GM18507 (cell line): ENCODE results near the gene PCDHA6.
"Not testable (repeated sequence)": the region's sequence is repeated elsewhere in the genome, so short reads cannot be mapped to it uniquely, and the experiment has no call there.

Experiments
- DNase-seq: peaks from one replicate; pipeline ENCODE4 v3.0.0; 2011; ENCODE audit warnings: low read depth; ENCODE audit not compliant: insufficient read length; ENCODE audit errors: extremely low spot score
- FAIRE-seq: peaks from 2 replicates; lab custom pipeline; 2011; peaks lifted over from hg19 to GRCh38; lab: Jason Lieb, UNC

Gene PCDHA6, protein sequence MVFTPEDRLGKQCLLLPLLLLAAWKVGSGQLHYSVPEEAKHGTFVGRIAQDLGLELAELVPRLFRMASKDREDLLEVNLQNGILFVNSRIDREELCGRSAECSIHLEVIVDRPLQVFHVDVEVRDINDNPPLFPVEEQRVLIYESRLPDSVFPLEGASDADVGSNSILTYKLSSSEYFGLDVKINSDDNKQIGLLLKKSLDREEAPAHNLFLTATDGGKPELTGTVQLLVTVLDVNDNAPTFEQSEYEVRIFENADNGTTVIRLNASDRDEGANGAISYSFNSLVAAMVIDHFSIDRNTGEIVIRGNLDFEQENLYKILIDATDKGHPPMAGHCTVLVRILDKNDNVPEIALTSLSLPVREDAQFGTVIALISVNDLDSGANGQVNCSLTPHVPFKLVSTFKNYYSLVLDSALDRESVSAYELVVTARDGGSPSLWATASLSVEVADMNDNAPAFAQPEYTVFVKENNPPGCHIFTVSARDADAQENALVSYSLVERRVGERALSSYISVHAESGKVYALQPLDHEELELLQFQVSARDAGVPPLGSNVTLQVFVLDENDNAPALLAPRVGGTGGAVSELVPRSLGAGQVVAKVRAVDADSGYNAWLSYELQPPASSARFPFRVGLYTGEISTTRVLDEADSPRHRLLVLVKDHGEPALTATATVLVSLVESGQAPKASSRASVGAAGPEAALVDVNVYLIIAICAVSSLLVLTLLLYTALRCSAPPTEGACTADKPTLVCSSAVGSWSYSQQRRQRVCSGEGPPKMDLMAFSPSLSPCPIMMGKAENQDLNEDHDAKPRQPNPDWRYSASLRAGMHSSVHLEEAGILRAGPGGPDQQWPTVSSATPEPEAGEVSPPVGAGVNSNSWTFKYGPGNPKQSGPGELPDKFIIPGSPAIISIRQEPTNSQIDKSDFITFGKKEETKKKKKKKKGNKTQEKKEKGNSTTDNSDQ

DNA sequence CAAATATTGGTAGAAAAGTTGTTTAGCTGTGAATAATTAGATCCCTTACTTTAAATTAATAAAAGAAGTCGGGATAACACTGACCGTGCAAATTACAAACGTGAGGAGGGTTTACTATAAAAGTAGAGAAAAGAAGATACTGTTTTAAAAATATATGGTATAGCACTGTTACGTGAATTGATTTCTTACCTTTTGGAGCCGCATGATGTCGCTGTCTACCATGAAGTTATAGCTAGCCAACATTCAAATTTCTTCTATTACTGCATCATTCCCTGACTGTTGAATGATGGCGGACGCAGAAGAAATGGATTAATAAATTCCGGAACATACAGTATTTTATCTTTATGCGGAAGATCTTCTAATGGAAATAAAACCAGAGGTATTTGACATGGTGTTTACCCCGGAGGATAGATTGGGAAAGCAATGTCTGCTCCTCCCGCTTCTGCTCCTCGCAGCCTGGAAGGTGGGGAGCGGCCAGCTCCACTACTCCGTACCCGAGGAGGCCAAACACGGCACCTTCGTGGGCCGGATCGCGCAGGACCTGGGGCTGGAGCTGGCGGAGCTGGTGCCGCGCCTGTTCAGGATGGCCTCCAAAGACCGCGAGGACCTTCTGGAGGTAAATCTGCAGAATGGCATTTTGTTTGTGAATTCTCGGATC, at the start of gene PCDHA6:
PCDHA6 (plus strand) TSS at position 257 of the 658 bp plus-strand sequence; CDS start at position 389, 132 bp downstream.
- FAIRE-seq (no peak), DNase-seq (no peak)

DNA sequence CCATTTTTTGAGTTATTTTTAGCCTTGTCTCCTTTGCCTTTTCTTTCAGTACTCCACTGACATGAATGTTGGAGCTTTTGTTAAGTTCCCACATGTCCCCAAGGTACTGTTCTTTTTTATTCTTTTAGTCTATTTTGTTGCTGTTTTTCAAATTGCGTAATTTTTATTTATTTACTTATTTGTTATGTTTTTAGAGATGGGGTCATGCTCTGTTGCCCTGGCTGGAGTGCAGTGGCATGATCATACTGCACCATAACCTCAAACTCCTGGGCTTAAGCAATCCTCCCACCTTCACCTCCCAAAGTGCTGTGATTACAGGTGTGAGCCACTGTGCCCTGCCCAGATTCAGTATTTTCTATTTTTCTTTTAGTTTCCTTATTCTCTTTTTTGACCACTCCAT, 47.2 kb upstream of the PCDHA6 start:
- DNase-seq, result no peak
- FAIRE-seq, result no peak

DNA sequence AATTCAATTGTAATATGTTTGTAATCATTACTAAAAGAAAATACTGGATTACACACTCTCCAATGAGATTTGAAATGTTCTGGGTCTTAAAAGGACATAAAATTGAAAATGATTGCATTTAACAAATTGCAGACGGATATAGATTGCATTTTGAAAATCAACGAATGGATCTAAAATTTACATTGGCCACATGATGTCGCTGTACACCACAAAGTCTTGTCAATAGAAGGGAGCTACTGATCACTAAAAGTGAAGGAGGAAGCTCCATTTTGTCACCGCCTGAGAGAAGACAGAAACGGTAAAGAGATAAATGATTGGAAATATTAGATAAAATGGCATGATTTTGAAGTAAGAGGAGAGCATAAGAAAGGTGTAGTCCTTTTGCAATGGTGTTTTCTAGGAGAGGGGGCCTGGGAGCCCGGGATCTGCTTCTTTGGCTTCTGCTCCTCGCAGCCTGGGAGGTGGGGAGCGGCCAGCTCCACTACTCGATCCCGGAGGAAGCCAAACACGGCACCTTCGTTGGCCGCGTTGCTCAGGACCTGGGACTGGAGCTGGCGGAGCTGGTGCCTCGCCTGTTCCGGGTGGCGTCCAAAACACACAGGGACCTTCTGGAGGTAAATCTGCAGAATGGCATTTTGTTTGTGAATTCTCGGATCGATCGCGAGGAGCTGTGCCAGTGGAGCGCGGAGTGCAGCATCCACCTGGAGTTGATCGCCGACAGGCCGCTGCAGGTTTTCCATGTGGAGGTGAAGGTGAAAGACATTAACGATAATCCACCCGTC, 41.7 kb upstream of the PCDHA6 start, which contains the start of gene PCDHA1:
PCDHA1 (plus strand) TSS at position 236 of the 782 bp plus-strand sequence.
- FAIRE-seq (no peak), DNase-seq (no peak)

DNA sequence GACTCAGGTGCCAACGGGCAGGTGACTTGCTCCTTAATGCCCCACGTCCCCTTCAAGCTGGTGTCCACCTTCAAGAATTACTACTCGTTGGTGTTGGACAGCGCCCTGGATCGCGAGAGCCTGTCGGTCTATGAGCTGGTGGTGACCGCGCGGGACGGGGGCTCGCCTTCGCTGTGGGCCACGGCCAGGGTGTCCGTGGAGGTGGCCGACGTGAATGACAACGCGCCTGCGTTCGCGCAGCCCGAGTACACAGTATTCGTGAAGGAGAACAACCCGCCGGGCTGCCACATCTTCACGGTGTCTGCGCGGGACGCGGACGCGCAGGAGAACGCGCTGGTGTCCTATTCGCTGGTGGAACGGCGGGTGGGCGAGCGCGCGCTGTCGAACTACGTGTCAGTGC, 40.3 kb upstream of the PCDHA6 start:
- DNase-seq, FAIRE-seq: not testable (repeated sequence)

DNA sequence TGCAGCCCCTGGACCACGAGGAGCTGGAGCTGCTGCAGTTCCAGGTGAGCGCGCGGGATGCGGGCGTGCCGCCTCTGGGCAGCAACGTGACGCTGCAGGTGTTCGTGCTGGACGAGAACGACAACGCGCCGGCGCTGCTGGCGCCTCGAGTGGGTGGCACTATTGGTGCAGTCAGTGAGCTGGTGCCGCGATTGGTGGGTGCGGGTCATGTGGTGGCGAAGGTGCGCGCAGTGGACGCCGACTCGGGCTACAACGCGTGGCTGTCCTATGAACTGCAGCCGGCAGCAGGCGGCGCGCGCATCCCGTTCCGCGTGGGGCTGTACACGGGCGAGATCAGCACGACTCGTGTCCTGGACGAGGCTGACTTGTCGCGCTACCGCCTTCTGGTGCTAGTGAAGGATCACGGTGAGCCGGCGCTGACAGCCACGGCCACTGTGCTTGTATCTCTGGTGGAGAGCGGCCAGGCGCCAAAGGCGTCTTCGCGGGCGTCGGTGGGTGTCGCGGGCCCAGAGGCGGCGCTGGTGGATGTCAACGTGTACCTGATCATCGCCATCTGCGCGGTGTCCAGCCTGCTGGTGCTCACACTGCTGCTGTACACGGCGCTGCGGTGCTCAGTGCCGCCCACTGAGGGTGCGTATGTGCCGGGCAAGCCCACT, 39.8 kb upstream of the PCDHA6 start:
- not testable (repeated sequence) for DNase-seq, FAIRE-seq

DNA sequence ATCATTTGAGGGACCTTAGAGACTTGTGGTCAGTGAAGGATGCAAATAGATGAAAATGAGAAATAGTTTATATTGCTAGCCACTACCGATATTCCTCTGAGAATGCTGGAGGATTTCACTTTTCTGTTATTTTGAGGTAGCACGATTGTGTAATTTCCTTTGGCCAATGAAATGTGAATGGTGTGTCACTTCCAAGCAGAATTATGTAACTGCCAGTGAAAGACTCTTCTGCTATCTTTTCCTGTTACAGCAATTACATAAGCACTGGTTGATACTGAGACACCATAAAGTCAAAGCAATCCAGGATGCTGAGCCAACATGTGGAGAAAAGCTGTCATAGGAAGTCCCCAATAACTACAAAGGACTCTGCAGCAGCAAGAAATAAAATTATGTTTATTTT, 36.7 kb upstream of the PCDHA6 start:
- FAIRE-seq, result no peak
- DNase-seq, result no peak

DNA sequence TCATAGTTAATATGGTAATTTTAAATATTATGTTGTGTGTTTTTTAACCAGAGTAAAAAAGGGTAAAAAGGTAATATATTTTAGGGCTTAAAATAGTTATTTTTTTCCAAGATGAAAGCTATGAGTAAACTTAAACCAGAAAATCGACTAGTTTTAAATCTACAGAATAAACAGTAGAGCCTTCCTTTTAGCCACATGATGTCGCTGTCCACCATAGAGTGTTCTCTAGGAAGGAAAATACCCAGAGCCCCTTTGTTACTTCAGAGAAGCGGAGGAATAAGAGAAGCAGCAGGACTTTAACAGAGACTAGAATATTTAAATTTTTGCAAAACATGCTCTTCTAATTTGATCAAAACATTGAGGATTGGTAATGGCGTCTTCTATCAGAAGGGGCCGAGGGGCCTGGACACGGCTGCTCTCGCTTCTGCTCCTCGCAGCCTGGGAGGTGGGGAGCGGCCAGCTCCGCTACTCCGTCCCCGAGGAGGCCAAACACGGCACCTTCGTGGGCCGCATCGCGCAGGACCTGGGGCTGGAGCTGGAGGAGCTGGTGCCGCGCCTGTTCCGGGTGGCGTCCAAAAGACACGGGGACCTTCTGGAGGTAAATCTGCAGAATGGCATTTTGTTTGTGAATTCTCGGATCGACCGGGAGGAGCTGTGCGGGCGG, 33.0 kb upstream of the PCDHA6 start, which contains the start of gene PCDHA2:
PCDHA2 (plus strand) TSS at position 258 of the 664 bp plus-strand sequence.
- DNase-seq, result no peak
- no peak for FAIRE-seq

DNA sequence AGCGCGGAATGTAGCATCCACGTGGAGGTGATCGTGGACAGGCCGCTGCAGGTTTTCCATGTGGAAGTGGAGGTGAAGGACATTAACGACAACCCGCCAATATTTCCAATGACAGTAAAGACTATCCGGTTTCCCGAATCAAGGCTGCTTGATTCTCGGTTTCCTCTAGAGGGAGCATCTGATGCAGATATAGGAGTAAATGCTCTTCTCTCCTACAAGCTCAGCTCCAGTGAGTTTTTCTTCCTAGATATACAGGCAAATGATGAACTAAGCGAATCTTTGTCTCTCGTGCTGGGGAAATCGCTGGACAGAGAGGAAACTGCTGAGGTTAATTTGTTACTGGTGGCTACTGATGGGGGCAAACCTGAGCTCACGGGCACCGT, 32.5 kb upstream of the PCDHA6 start:
- FAIRE-seq, result no peak
- DNase-seq, result no peak

DNA sequence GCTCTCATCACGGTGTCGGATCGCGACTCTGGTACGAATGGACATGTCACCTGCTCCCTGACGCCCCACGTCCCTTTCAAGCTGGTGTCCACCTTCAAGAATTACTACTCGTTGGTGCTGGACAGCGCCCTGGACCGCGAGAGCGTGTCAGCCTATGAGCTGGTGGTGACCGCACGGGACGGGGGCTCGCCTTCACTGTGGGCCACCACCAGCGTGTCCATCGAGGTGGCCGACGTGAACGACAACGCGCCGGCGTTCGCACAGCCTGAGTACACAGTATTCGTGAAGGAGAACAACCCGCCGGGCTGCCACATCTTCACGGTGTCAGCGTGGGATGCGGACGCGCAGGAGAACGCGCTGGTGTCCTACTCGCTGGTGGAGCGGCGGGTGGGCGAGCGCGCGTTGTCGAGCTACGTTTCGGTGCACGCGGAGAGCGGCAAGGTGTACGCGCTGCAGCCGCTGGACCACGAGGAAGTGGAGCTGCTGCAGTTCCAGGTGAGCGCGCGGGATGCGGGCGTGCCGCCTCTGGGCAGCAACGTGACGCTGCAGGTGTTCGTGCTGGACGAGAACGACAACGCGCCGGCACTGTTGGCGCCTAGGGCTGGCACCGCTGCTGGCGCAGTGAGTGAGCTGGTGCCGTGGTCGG, 31.6 kb upstream of the PCDHA6 start:
- not testable (repeated sequence) for FAIRE-seq, DNase-seq

DNA sequence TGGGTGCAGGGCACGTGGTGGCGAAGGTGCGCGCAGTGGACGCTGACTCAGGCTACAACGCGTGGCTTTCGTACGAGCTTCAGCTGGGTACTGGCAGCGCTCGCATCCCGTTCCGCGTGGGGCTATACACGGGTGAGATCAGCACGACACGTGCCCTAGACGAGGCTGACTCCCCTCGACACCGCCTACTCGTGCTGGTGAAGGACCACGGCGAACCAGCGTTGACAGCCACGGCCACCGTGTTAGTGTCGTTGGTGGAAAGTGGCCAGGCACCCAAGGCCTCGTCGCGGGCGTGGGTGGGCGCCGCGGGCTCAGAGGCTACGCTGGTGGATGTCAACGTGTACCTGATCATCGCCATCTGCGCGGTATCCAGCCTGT, 31.1 kb upstream of the PCDHA6 start:
- no peak for FAIRE-seq

DNA sequence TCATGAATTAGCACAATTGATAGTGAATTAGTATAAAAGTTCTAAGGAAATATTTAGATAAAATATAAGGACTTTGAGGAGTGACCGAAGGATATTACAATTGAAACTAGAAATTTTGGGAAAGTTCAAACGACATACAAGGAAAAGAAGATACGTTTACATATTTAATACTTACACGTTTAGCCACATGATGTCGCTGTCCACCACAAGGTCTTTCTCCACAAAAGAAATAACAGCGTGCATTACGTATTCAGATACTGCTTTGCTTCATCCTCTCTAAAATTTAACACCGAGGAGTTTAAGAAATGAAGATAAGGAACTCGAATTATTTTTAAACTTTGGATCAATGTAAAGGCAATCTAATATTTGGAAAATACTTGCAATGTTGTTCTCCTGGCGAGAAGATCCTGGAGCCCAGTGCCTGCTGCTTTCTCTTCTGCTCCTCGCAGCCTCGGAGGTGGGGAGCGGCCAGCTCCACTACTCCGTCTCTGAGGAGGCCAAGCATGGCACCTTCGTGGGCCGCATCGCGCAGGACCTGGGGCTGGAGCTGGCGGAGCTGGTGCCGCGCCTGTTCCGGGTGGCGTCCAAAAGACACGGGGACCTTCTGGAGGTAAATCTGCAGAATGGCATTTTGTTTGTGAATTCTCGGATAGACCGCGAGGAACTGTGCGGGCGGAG, 26.8 kb upstream of the PCDHA6 start, which contains the start of gene PCDHA3:
PCDHA3 (plus strand) TSS at position 242 of the 678 bp plus-strand sequence.
- FAIRE-seq (no peak), DNase-seq (no peak)

More for the DNA sequence above, 31.1 kb upstream of the PCDHA6 start:
- DNase-seq, result no peak

DNA sequence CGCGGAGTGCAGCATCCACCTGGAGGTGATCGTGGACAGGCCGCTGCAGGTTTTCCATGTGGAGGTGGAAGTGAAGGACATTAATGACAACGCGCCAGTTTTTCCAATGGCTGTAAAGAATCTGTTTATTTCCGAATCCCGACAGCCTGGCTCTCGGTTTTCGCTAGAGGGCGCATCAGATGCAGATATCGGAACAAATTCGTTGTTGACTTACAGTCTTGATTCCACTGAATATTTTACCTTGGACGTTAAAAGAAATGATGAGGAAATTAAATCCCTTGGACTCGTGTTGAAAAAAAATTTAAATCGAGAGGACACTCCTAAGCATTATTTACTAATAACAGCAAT, 26.3 kb upstream of the PCDHA6 start:
- no peak for FAIRE-seq

DNA sequence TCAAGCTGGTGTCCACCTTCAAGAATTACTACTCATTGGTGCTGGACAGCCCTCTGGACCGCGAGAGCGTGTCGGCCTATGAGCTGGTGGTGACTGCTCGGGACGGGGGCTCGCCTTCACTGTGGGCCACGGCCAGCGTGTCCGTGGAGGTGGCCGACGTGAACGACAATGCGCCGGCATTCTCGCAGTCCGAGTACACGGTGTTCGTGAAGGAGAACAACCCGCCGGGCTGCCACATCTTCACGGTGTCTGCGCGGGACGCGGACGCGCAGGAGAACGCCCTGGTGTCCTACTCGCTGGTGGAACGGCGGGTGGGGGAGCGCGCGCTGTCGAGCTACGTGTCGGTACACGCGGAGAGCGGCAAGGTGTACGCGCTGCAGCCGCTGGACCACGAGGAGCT, 25.4 kb upstream of the PCDHA6 start:
- not testable (repeated sequence) for FAIRE-seq

More for the DNA sequence above, 26.3 kb upstream of the PCDHA6 start:
- no peak for DNase-seq

DNA sequence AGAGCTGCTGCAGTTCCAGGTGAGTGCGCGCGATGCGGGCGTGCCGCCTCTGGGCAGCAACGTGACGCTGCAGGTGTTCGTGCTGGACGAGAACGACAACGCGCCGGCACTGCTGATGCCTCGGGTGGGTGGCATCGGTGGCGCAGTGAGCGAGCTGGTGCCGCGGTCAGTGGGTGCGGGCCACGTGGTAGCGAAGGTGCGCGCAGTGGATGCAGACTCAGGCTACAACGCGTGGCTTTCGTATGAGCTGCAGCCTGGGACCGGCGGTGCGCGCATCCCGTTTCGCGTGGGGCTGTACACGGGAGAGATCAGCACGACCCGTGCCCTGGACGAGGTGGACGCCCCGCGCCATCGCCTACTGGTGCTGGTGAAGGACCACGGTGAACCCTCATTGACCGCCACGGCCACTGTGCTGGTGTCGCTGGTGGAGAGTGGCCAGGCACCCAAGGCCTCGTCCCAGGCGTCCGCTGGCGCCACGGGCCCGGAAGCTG, 24.9 kb upstream of the PCDHA6 start:
- DNase-seq (no peak), FAIRE-seq (no peak)

More for the DNA sequence above, 25.4 kb upstream of the PCDHA6 start:
- DNase-seq, result not testable (repeated sequence)

DNA sequence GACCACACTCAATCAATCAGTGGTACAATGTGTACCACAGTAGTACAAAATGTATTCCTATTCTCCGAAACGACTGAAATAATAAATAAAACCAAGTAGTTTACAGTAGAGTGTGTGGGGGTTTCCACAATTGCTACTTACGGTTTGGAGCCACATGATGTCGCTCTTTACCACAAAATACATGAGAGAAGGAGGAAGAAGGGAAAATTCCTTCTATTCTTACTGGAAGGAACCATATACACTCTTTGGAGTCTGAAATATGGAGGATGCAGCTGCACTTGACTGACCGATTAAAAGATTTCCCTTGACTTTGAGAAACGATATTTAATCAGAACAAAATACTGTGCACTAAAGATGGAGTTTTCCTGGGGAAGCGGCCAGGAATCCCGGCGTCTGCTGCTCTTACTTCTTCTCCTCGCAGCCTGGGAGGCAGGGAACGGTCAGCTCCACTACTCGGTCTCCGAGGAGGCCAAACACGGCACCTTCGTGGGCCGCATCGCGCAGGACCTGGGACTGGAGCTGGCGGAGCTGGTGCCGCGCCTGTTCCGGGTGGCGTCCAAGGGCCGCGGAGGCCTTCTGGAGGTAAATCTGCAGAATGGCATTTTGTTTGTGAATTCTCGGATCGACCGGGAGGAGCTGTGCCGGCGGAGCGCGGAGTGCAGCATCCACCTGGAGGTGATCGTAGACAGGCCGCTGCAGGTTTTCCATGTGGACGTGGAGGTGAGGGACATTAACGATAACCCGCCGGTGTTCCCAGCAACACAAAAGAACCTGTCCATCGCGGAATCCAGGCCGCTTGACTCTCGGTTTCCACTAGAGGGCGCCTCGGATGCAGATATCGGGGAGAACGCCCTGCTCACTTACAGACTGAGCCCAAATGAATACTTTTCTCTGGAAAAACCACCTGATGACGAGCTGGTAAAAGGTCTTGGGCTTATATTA, 20.7 kb upstream of the PCDHA6 start, which contains the start of gene PCDHA4:
PCDHA4 (plus strand) TSS at position 235 of the 942 bp plus-strand sequence.
- DNase-seq, result no peak
- FAIRE-seq, result no peak
